K562 (cell line): Measurements from ENCODE around the gene RTF1. TPM values are rescaled to one million over a fixed set of nuclear protein-coding genes. Genes with fewer than 3 reads are reported as not detected.

Experiments
- ATF3 ChIP-seq, 2 experiments: fragments of 450-650 bp in 1 of 2; sonication (generic) in 1 of 2; formaldehyde crosslinking in 1 of 2; IDR thresholded peaks in 1 of 2; conservative IDR thresholded peaks in 1 of 2; 2 replicates each; pipeline versions ENCODE4 v1.6.1 to v1.8.1; 2016 to 2023; ENCODE audit warnings: mild to moderate bottlenecking in 2 of 2, moderate library complexity in 2 of 2, inconsistent platforms in 1 of 2, missing genetic modification reagents in 1 of 2
- EHMT2 ChIP-seq: fragments of 450-650 bp; IDR thresholded peaks from 2 replicates; pipeline ENCODE4 v1.6.1; 2018; ENCODE audit warnings: antibody characterized with exemption
- GMEB1 ChIP-seq: fragments of 250-450 bp; sonication (Bioruptor Pico); IDR thresholded peaks from 2 replicates; pipeline ENCODE4 v1.4.0; 2020; ENCODE audit warnings: mild to moderate bottlenecking
- TCF15 ChIP-seq: fragments of 250-450 bp; sonication (Bioruptor Pico); IDR thresholded peaks from 2 replicates; pipeline ENCODE4 v1.8.0; 2022; ENCODE audit warnings: moderate library complexity, mild to moderate bottlenecking, inconsistent platforms
- TCF3 ChIP-seq: sonication (generic); formaldehyde crosslinking; IDR thresholded peaks from 2 replicates; pipeline ENCODE4 v1.4.0; 2020; ENCODE audit warnings: mild to moderate bottlenecking, missing genetic modification reagents
- YY1 ChIP-seq, 3 experiments: IDR thresholded peaks; 2 replicates each; pipeline ENCODE4 v1.6.1; 2011; ENCODE audit warnings: low read length in 2 of 3, mild to moderate bottlenecking in 2 of 3, moderate library complexity in 2 of 3, borderline replicate concordance in 1 of 3, control low read depth in 1 of 3, low read depth in 1 of 3; ENCODE audit not compliant: insufficient read depth in 3 of 3, insufficient replicate concordance in 2 of 3, control insufficient read depth in 1 of 3, insufficient read length in 1 of 3; ENCODE audit errors: extremely low read depth in 1 of 3
- ZBTB33 ChIP-seq: sonication (generic); formaldehyde crosslinking; IDR thresholded peaks from 2 replicates; pipeline ENCODE4 v1.8.1; 2023; ENCODE audit warnings: mild to moderate bottlenecking, missing genetic modification reagents
- polyA plus RNA-seq, 8 experiments: library from polyadenylated mRNA; depleted of rRNA in 4 of 8; stranded (reverse) in 5 of 8; unstranded in 3 of 8; fragments of >200 nt; fragmentation: Nextera tagmentation in 2 of 8; fragmentation: Illumina TruSeq in 1 of 8; extraction: Ambion mirVana in 2 of 8; extraction: Trizol in 1 of 8; gene quantifications; 2 replicates each; pipeline versions ENCODE4 v1.2.1 to v1.2.3, GENCODE V29; 2011 to 2014; ENCODE audit warnings: inconsistent platforms in 1 of 8, missing spikeins in 1 of 8
- total RNA-seq, 7 experiments: library from RNA; depleted of rRNA in 6 of 7; stranded (reverse); fragments of >200 nt in 6 of 7; fragmentation: Illumina TruSeq in 2 of 7; extraction: Trizol in 2 of 7; gene quantifications; 2 replicates each; pipeline versions ENCODE4 v1.2.1 to v1.2.3, GENCODE V29; 2011 to 2021; ENCODE audit warnings: low replicate concordance in 1 of 7

Gene RTF1
- total and polyA plus RNA-seq, 9 of the 15 experiments (the other 6 are each of a cell fraction or from before 2014, with no cell fraction given) = 7.6 to 69.5 (median 31.5) TPM

GRCh38 chr15:41438206-41438605 lies 21.3 kb downstream of the RTF1 start (continued):
- TF ChIP-seq GMEB1 (CRISPR knock-in tag) (no peak), EHMT2 (0 out of 2 replicates have a peak, but pooled peaks have one; percentile 34), ATF3 (IDR thresholded peaks at IDR 0.05) (peak; percentile 71), ATF3 (CRISPR knock-in tag; conservative IDR thresholded peaks at IDR 0.05) (no peak), TCF15 (CRISPR knock-in tag) (no peak), YY1 (IDR thresholded peaks at IDR 0.05; ENCODE audit: borderline replicate concordance in 1 of 3, control insufficient read depth in 1 of 3, extremely low read depth in 1 of 3, insufficient read depth in 3 of 3, insufficient read length in 1 of 3, insufficient replicate concordance in 2 of 3, low read depth in 1 of 3, low read length in 2 of 3) (peak in 1 of 3 experiments; percentile 17), TCF3 (peak; percentile 61; the same call in 1 of the 2 replicates), ZBTB33 (CRISPR knock-in tag) (no peak)
